ENCODE results near the gene ZBTB18.

ZBTB18 gene

DNA sequence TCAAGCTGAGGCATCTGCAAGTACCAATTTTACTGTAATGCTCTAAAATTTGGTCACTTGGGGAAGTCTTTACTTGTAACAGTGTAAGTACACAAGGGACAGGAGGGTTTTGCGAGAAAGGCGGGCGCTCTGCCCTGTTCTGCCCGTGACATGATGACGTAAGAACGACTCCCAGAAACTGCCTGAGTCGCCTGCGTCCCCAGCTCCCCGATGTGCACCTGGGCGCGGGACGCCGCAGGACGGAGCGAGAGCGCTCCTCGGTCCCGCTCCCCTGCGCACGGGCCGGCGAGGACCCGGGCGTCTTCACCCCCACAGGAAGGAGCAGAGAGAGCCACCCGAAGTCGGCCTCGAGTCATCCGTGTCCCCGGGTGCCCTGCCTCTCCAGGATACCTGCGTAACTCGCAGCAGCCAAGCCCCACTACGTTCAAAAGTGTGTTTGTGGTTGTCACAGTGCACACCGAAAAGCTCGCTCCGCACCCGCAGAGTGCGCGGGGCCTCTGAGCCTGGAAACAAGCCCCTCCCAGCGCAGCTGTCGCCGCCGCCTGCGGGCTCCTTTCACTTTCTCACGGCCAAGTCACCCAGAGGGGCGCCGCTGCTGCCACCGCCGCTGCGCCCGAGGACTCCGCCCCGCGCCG is 3.3 kb upstream of the ZBTB18 start:
- Mint-ChIP-seq H3K27me3 (peaks cover 6 to 17% of the 10 kb centered on the region in 2 donors), H3K9me3 (no peaks in the 10 kb centered on the region)
- peak; percentile 72 for ATAC-seq (replicated peaks)

DNA sequence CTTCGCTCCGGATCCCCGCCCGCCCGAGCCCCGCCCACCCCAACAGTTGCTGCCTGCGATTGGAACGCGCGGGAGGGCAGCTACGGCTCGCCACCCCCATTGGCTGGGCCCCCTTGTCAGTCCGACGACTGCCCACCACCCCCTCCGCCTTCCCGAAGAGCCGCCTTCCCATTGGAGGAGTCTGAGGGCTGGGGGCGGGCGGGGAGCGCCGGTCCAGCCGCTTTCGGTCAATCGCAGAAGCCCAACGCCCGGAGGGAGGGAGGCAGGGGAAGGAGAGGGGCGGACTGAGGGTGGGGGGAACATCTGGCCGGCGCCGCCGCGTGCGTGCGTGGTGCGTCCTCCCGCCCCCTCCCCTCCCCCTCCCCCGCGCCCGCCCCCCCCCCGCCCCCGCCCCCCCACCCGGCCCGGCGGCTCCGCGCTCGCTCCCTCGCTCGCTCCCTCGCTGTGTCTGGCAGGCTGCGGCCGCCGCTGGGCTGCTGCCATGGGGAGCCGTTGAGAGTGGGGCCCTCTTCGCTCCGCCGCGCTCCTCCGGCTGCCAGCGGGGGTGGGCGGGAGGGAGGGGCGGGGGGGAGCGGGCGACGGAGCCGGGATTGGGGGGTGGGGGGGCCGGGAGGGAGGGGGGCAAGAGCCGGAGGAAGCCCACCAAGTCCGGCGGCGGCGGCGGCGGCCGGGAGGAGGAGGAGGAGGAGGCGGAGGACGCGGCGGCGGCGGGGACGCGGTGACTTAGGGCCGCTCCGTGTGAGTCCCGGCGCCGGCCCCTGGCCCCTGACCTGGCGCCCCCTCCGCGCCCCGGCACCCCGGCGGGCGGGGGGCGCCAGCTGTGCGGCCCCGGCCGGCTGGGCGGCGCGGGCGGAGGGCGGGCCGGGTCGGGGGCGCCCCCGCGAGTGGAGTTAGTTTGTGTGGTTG is 2.6 kb upstream of the ZBTB18 start:
- ATAC-seq (replicated peaks) (peak; percentile 71), DNase-seq (peak; percentile 88 to 91 (median 89))
- Mint-ChIP-seq H3K27ac (peak overlapping the region; percentile 96 to 98), H3K27me3 (peaks cover 6 to 17% of the 10 kb centered on the region in 2 donors), H3K4me1 (ENCODE audit: low read depth in 2 of 2) (peaks cover 20 to 21% of the 10 kb centered on the region in 2 donors), H3K4me3 (peak overlapping the region; percentile 91), H3K9me3 (no peaks in the 10 kb centered on the region), H3K36me3 (ENCODE audit: insufficient read depth) (peaks cover 20% of the 10 kb centered on the region)

More for the DNA sequence above, 3.3 kb upstream of the ZBTB18 start:
- peak; percentile 89 to 91 (median 91) for DNase-seq
- H3K4me3 Mint-ChIP-seq, result peak overlapping the region; percentile 91
- H3K36me3 Mint-ChIP-seq (ENCODE audit: insufficient read depth), result peaks cover 20% of the 10 kb centered on the region
- peaks cover 20 to 21% of the 10 kb centered on the region in 2 donors for H3K4me1 Mint-ChIP-seq (ENCODE audit: low read depth in 2 of 2)
- peak overlapping the region; percentile 96 to 98 for H3K27ac Mint-ChIP-seq

DNA sequence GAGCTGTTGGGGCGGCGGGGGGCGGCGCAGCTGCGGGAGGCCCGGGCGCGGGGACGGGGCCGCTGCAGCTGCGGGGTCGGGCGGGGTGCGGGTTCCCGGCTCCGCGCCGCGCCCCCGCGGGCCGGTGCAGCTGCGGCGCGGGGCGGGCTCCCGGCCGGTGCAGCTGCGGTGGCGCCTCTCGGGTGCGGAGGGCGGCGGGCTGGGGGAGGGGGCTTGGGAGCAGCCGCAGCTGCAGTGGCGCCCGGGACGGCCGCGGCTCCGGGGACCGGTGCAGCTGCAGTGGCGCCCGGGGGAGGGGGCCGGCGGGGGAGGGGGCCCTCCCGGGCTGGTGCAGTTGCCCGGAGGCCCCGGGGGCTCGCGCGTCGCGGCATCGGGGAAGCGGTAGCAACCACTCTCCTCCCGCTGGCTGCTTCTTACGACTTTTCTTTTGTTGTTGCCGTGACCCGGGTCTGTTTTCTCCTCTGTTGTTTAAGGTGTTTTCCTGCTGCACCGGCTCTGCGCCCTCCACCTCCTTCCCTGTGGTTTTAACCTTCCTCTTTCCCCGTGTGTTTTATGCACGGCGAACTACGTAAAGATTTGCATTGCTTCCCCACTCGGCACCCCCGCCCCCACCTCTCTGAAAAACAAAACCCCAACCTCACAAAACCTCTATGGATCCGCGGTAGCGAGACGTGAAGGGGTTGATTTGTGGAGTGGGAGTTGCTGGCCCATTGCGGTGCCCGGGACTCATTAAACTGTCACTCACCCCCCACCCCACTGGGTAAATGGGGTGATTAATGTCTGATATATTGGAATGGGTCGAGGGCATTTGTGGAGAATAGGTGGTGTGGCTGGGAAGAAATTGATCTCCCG is 1.7 kb upstream of the ZBTB18 start:
- peak overlapping the region; percentile 88 to 91 for H3K4me3 Mint-ChIP-seq
- H3K36me3 Mint-ChIP-seq (ENCODE audit: insufficient read depth), result peaks cover 20% of the 10 kb centered on the region
- H3K4me1 Mint-ChIP-seq (ENCODE audit: low read depth in 2 of 2), result peaks cover 20 to 21% of the 10 kb centered on the region in 2 donors
- H3K27me3 Mint-ChIP-seq, result peaks cover 6 to 11% of the 10 kb centered on the region in 2 donors
- H3K9me3 Mint-ChIP-seq, result no peaks in the 10 kb centered on the region
- peak; percentile 20 to 40 (median 35) for DNase-seq
- ATAC-seq (replicated peaks), result no peak
- peak overlapping the region; percentile 85 to 90 for H3K27ac Mint-ChIP-seq

DNA sequence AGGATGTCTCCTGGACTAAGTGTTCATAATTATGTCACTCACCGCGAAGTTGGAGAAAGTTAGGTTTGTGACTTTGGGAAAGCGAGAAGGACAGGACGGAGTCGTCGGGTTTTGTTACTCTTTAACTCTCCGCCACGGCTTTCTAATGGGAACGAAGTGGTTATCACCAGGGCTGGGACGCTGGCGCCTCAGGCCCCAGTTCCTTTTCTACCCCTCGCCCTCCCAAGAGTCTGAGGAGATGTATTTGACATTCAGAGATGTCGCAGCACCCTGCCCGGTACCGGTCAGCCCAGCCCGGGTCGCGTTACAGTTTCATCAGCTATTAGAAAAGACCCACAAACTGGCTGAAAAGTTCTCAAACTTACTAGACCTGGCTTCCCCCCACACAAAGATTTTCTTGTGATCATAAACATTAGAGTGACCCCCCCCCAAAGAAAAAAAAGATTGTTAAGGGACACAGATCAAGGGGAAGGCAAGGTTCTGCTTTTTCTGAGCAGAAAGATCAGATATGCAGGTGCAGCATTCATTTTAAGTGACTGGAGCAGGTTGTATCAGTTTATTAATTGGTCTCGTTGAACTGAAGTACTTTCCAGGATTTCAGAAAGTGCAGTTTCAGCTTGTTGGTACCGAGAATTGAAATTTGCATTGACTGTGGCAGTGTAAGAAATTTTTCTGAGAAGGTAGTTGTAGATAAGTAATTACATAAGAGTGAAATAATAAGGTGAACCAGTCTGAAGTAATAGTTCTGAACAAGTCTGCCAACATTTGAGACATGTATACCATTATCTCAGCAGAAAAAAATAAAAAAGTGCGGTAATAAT is 859 bp upstream of the ZBTB18 start:
- Mint-ChIP-seq H3K4me1 (ENCODE audit: low read depth in 2 of 2) (peaks cover 21 to 22% of the 10 kb centered on the region in 2 donors), H3K4me3 (peak overlapping the region; percentile 88), H3K9me3 (no peaks in the 10 kb centered on the region), H3K27me3 (peaks cover under 1 to 2% of the 10 kb centered on the region in 2 donors), H3K27ac (peak overlapping the region; percentile 85 to 90), H3K36me3 (ENCODE audit: insufficient read depth) (peaks cover 20% of the 10 kb centered on the region)
- ATAC-seq (replicated peaks) (no peak), DNase-seq (no peak)

DNA sequence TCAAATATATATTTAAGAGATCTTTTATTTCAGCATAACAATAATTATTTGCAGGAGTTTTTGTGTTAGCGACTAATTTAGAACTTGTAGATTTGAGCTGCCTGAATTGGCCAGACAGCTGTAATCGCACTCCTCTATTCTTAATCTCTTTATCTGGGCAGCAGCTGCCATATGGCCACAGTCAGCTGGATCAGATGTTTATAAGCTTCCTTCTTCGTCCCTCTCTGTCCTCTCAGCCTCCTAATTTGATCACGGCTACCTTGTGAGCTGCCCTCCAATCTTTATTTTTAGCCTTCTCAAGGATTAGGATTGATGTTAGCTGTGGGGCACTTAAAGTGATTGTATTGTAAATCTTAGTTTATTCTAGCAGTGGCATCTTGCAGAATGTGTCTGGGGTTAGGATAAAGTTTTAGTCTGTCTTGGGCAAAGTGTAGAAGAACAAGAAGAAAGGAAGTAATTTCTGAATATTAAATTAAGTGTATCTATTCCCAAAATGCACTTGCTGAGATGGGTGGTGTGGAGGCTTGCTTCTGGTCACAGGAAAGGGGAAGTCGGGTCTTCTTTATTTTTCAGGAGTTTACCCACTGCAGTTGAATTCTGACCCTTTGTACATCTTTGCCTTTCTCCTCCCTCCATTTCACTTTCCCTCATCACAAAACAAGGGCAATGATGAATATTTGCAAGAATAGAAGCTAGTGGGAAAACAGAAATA is 1.1 kb downstream of the ZBTB18 start:
- peaks cover 26% of the 10 kb centered on the region for H3K36me3 Mint-ChIP-seq (ENCODE audit: insufficient read depth)

DNA sequence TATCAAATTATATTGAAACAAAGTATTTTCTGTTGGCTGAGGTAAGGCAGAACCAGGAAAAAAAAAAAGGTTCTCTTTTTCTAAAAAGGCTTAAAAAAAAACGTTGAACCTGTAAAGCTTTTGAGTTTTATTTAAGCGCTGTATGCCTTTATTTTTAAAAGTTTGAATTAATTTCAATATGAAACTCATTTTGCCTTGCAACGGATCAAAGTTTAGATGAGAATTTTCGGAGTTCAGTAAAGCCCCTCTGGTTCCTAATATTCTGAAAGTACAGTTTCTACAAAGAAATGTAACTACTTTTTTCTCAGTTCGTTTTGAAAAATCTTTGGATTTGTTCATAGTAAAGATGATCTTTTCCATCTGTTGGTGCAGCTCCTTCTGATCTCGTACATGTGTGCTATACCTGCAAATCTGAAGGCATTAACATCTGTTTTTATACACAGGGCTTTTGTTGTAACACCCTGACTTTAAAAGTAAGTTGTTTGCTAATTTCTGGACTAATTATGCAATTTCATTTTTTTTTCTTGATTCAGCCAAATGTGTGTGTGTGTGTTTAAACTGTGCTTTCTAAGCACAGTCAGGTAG is 1.7 kb downstream of the ZBTB18 start:
- no peak overlapping the region for H3K4me3 Mint-ChIP-seq
- DNase-seq (no peak), ATAC-seq (replicated peaks) (no peak)
- no peak overlapping the region for H3K27ac Mint-ChIP-seq
- no peaks in the 10 kb centered on the region for H3K9me3 Mint-ChIP-seq
- H3K27me3 Mint-ChIP-seq, result no peaks in the 10 kb centered on the region
- peaks cover 24% of the 10 kb centered on the region for H3K36me3 Mint-ChIP-seq (ENCODE audit: insufficient read depth)
- H3K4me1 Mint-ChIP-seq (ENCODE audit: low read depth in 2 of 2), result peaks cover 17 to 19% of the 10 kb centered on the region in 2 donors

More for the DNA sequence above, 1.1 kb downstream of the ZBTB18 start:
- peaks cover 20 to 22% of the 10 kb centered on the region in 2 donors for H3K4me1 Mint-ChIP-seq (ENCODE audit: low read depth in 2 of 2)
- no peaks in the 10 kb centered on the region for H3K9me3 Mint-ChIP-seq
- H3K27me3 Mint-ChIP-seq, result no peaks in the 10 kb centered on the region
- no peak overlapping the region for H3K4me3 Mint-ChIP-seq
- H3K27ac Mint-ChIP-seq, result no peak overlapping the region
- DNase-seq, result no peak
- no peak for ATAC-seq (replicated peaks)

DNA sequence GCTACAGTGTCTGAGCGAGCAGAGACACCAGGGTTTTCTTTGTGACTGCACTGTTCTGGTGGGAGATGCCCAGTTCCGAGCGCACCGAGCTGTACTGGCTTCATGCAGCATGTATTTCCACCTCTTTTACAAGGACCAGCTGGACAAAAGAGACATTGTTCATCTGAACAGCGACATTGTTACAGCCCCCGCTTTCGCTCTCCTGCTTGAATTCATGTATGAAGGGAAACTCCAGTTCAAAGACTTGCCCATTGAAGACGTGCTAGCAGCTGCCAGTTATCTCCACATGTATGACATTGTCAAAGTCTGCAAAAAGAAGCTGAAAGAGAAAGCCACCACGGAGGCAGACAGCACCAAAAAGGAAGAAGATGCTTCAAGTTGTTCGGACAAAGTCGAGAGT is 2.7 kb downstream of the ZBTB18 start:
- H3K4me1 Mint-ChIP-seq (ENCODE audit: low read depth in 2 of 2), result peaks cover 17 to 19% of the 10 kb centered on the region in 2 donors
- ATAC-seq (replicated peaks), result no peak
- H3K9me3 Mint-ChIP-seq, result no peaks in the 10 kb centered on the region
- no peak for DNase-seq
- H3K36me3 Mint-ChIP-seq (ENCODE audit: insufficient read depth), result peaks cover 18% of the 10 kb centered on the region
- no peaks in the 10 kb centered on the region for H3K27me3 Mint-ChIP-seq
- H3K27ac Mint-ChIP-seq, result no peak overlapping the region
- H3K4me3 Mint-ChIP-seq, result no peak overlapping the region

DNA sequence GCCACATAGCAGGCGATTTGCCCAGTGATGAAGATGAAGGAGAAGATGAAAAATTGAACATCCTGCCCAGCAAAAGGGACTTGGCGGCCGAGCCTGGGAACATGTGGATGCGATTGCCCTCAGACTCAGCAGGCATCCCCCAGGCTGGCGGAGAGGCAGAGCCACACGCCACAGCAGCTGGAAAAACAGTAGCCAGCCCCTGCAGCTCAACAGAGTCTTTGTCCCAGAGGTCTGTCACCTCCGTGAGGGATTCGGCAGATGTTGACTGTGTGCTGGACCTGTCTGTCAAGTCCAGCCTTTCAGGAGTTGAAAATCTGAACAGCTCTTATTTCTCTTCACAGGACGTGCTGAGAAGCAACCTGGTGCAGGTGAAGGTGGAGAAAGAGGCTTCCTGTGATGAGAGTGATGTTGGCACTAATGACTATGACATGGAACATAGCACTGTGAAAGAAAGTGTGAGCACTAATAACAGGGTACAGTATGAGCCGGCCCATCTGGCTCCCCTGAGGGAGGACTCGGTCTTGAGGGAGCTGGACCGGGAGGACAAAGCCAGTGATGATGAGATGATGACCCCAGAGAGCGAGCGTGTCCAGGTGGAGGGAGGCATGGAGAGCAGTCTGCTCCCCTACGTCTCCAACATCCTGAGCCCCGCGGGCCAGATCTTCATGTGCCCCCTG is 3.3 kb downstream of the ZBTB18 start:
- no peak for DNase-seq
- Mint-ChIP-seq H3K36me3 (ENCODE audit: insufficient read depth) (peaks cover 16% of the 10 kb centered on the region), H3K9me3 (no peaks in the 10 kb centered on the region), H3K4me3 (no peak overlapping the region), H3K27ac (no peak overlapping the region), H3K27me3 (no peaks in the 10 kb centered on the region), H3K4me1 (ENCODE audit: low read depth in 2 of 2) (peaks cover 16 to 19% of the 10 kb centered on the region in 2 donors)
- no peak for ATAC-seq (replicated peaks)

DNA sequence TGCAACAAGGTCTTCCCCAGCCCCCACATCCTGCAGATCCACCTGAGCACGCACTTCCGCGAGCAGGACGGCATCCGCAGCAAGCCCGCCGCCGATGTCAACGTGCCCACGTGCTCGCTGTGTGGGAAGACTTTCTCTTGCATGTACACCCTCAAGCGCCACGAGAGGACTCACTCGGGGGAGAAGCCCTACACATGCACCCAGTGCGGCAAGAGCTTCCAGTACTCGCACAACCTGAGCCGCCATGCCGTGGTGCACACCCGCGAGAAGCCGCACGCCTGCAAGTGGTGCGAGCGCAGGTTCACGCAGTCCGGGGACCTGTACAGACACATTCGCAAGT is 3.8 kb downstream of the ZBTB18 start:
- no peaks in the 10 kb centered on the region for H3K9me3 Mint-ChIP-seq
- peak; percentile 38 for ATAC-seq (replicated peaks)
- H3K4me1 Mint-ChIP-seq (ENCODE audit: low read depth in 2 of 2), result peaks cover 11 to 14% of the 10 kb centered on the region in 2 donors
- H3K27ac Mint-ChIP-seq, result no peak overlapping the region
- peaks cover 11% of the 10 kb centered on the region for H3K36me3 Mint-ChIP-seq (ENCODE audit: insufficient read depth)
- H3K27me3 Mint-ChIP-seq, result no peaks in the 10 kb centered on the region
- DNase-seq, result no peak
- no peak overlapping the region for H3K4me3 Mint-ChIP-seq

DNA sequence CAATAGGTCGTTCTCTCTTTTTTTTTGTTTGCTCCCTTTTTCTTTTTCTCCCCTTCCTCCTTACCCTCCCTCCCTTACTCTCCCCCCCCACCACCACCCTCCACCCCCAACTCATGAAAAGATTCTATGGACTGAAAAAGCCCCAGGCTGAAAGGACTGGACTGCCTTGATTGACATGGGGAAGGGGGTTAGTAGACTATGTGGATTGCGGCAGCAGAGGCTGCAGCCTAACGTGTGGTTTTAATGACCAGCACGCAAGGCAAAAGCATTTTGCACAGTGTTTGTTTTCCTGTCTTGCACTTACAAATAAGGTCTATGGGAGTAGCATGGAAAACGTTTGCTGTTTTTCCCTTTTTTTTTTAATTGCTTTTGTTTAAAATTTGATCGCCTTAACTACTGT is 5.5 kb downstream of the ZBTB18 start:
- ATAC-seq (replicated peaks), result no peak
- no peak for DNase-seq
- Mint-ChIP-seq H3K4me3 (no peak overlapping the region), H3K4me1 (ENCODE audit: low read depth in 2 of 2) (peaks cover 0 to 2% of the 10 kb centered on the region in 2 donors), H3K27ac (no peak overlapping the region), H3K36me3 (ENCODE audit: insufficient read depth) (peaks cover 9% of the 10 kb centered on the region), H3K9me3 (no peaks in the 10 kb centered on the region), H3K27me3 (no peaks in the 10 kb centered on the region)

DNA sequence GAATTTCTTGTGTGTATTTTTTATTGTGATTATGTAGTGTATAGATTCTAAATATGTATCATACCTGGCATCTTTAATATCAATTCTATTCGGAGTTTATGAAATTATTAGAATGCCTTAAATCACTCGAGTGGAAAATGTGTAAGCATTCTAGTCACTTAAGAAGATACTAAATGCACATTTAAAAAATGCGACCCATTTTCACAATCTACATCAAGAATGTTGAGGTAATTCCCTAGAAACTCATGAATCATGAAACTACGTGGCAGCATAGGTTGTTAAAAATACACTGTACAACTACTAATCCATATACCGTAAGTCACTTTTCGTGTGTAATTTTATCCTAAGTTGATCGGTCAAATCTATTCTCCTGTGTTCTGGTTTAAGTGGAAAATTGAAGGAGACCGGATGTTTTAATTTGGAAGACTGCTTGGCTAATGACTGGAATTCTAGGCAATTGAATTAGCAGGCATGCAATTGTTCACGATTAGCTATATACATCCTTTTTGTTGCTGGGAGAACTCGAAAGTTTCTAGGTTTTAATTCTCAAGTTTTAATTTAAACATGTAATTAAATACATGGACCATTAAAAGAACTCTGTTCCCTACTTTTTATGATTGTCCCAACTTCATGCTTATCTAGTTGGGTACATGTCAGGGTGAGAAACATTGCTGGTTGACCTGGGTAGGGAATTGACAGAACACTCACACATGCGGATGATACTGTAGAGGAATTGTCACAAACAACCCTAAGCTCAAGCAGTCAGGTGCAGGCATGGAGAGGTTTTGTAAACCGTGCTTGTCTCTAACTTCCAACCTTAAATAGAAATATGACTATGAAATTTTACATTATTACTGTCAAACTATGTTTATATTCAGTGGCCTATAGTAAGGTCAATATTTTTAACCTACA is 6.6 kb downstream of the ZBTB18 start:
- no peak for DNase-seq
- ATAC-seq (replicated peaks), result no peak
- Mint-ChIP-seq H3K27ac (no peak overlapping the region), H3K27me3 (no peaks in the 10 kb centered on the region), H3K9me3 (no peaks in the 10 kb centered on the region), H3K4me1 (ENCODE audit: low read depth in 2 of 2) (peaks cover 0 to 2% of the 10 kb centered on the region in 2 donors), H3K4me3 (no peak overlapping the region), H3K36me3 (ENCODE audit: insufficient read depth) (peaks cover 9% of the 10 kb centered on the region)

All from effector memory CD8-positive, alpha-beta T cell (primary cell).